B cell (primary cell): ENCODE data around the gene GALNT17.

Experiments used
- CTCF ChIP-seq: fragments of 200-600 bp; IDR thresholded peaks from one replicate; pipeline ENCODE4 v1.8.0; 2022; ENCODE audit warnings: antibody characterized with exemption, mild to moderate bottlenecking
- EZH2 ChIP-seq: IDR thresholded peaks from 2 replicates; pipeline ENCODE4 v1.6.1; 2012; ENCODE audit warnings: borderline replicate concordance, low read depth, mild to moderate bottlenecking, moderate library complexity, low read length; ENCODE audit not compliant: insufficient read depth, poor library complexity, severe bottlenecking

GRCh38 chr7:71221049-71221448 is 89.1 kb downstream of the GALNT17 start:
- no peak for TF ChIP-seq CTCF
- no peak for TF ChIP-seq EZH2
